ENCODE data around the gene MAP3K20. TPM values are rescaled to one million over a fixed set of nuclear protein-coding genes. Genes with fewer than 3 reads are reported as not detected.

The MAP3K20 gene
- total RNA-seq, 4 donors from 2014 or later, result 33.0 to 56.1 (median 44.4) TPM

GRCh38 chr2:173095356-173095755 lies 19.7 kb downstream of the MAP3K20 start:
- ATAC-seq (ENCODE audit: low FRiP score) (no peak), DNase-seq (ENCODE audit: low spot score) (no peak)
- no peak for TF ChIP-seq CTCF (IDR thresholded peaks at IDR 0.05)

- DNase-seq (ENCODE audit: low spot score), result no peak
- no peak for TF ChIP-seq CTCF (IDR thresholded peaks at IDR 0.05)
These were observed 23.6 kb downstream of the MAP3K20 start for GRCh38 chr2:173099271-173099670.

GRCh38 chr2:173099804-173100203 lies 24.2 kb downstream of the MAP3K20 start:
- ATAC-seq (ENCODE audit: low FRiP score) (no peak), DNase-seq (ENCODE audit: low spot score) (no peak)
- TF ChIP-seq CTCF (IDR thresholded peaks at IDR 0.05), result no peak

More at GRCh38 chr2:173099271-173099670, 23.6 kb downstream of the MAP3K20 start:
- no peak for ATAC-seq (ENCODE audit: low FRiP score)

- peak; percentile 75 for ATAC-seq (ENCODE audit: low FRiP score)
- no peak for DNase-seq (ENCODE audit: low spot score)
- TF ChIP-seq CTCF (IDR thresholded peaks at IDR 0.05), result no peak
These were observed 26.0 kb downstream of the MAP3K20 start for GRCh38 chr2:173101687-173102086.

- no peak for DNase-seq (ENCODE audit: low spot score)
- no peak for ATAC-seq (ENCODE audit: low FRiP score)
- no peak for TF ChIP-seq CTCF (IDR thresholded peaks at IDR 0.05)
These were observed 28.5 kb downstream of the MAP3K20 start for GRCh38 chr2:173104156-173104555.

GRCh38 chr2:173106959-173107628 lies 31.4 kb downstream of the MAP3K20 start:
- ATAC-seq (ENCODE audit: low FRiP score) (no peak), DNase-seq (ENCODE audit: low spot score) (no peak)
- no peak for TF ChIP-seq CTCF (IDR thresholded peaks at IDR 0.05)

- TF ChIP-seq CTCF (IDR thresholded peaks at IDR 0.05), result no peak
- ATAC-seq (ENCODE audit: low FRiP score) (no peak), DNase-seq (ENCODE audit: low spot score) (no peak)
These were observed 32.0 kb downstream of the MAP3K20 start for GRCh38 chr2:173107629-173108022.
